ENCODE measurements around the gene PNPT1.
"Not testable (repeated sequence)": the region's sequence is repeated elsewhere in the genome, so short reads cannot be mapped to it uniquely, and the experiment has no call there.

Gene PNPT1

GRCh38 chr2:55601849-55602248 is 91.8 kb downstream of the PNPT1 start:
- no peak for DNase-seq (ENCODE audit: extremely low read depth in 1 of 2, low read depth in 1 of 2)

GRCh38 chr2:55598056-55598795 is 95.4 kb downstream of the PNPT1 start:
- DNase-seq (ENCODE audit: extremely low read depth in 1 of 2, low read depth in 1 of 2), result no peak

- DNase-seq (ENCODE audit: extremely low read depth in 1 of 2, low read depth in 1 of 2), result not testable (repeated sequence)
These were observed 96.8 kb downstream of the PNPT1 start for GRCh38 chr2:55596795-55597194.

GRCh38 chr2:55595536-55595935 is 98.1 kb downstream of the PNPT1 start:
- DNase-seq (ENCODE audit: extremely low read depth in 1 of 2, low read depth in 1 of 2), result no peak

GRCh38 chr2:55592130-55592529 is 101.5 kb downstream of the PNPT1 start:
- no peak for DNase-seq (ENCODE audit: extremely low read depth in 1 of 2, low read depth in 1 of 2)

- DNase-seq (ENCODE audit: extremely low read depth in 1 of 2, low read depth in 1 of 2), result no peak
These were observed 102.7 kb downstream of the PNPT1 start for GRCh38 chr2:55590810-55591440.

GRCh38 chr2:55585451-55586080 is 108.1 kb downstream of the PNPT1 start:
- DNase-seq (ENCODE audit: extremely low read depth in 1 of 2, low read depth in 1 of 2), result no peak
